Ishikawa (cell line): ENCODE results near the gene FCN1.

Experiments
- CEBPB ChIP-seq: IDR thresholded peaks from 2 replicates; pipeline ENCODE4 v1.6.1; 2012
- CREB1 ChIP-seq: IDR thresholded peaks from 2 replicates; pipeline ENCODE4 v1.6.1; 2012; ENCODE audit warnings: low read depth
- EGR1 ChIP-seq: IDR thresholded peaks from 2 replicates; pipeline ENCODE4 v1.6.1; 2012
- EP300 ChIP-seq: IDR thresholded peaks from 2 replicates; pipeline ENCODE4 v1.6.1; 2012; ENCODE audit warnings: borderline replicate concordance
- FOXM1 ChIP-seq: IDR thresholded peaks from 2 replicates; pipeline ENCODE4 v1.6.1; 2012; ENCODE audit warnings: low read depth, borderline replicate concordance
- MAX ChIP-seq: IDR thresholded peaks from 2 replicates; pipeline ENCODE4 v1.6.1; 2012
- NFIC ChIP-seq: IDR thresholded peaks from 2 replicates; pipeline ENCODE4 v1.6.1; 2012
- RAD21 ChIP-seq: IDR thresholded peaks from 2 replicates; pipeline ENCODE4 v1.6.1; 2012; ENCODE audit warnings: low read depth
- TAF1 ChIP-seq: IDR thresholded peaks from 2 replicates; pipeline ENCODE4 v1.6.1; 2012; ENCODE audit warnings: low read depth, mild to moderate bottlenecking
- TEAD4 ChIP-seq: IDR thresholded peaks from 2 replicates; pipeline ENCODE4 v1.6.1; 2012
- YY1 ChIP-seq: IDR thresholded peaks from 2 replicates; pipeline ENCODE4 v1.6.1; 2012; ENCODE audit warnings: low read depth
- ZBTB7A ChIP-seq: IDR thresholded peaks from 2 replicates; pipeline ENCODE4 v1.6.1; 2012; ENCODE audit warnings: low read depth
- TF ChIP-seq, protein P1 (sequence below): IDR thresholded peaks from 2 replicates; pipeline ENCODE4 v1.6.1; 2012; ENCODE audit warnings: low read depth, mild to moderate bottlenecking

DNA sequence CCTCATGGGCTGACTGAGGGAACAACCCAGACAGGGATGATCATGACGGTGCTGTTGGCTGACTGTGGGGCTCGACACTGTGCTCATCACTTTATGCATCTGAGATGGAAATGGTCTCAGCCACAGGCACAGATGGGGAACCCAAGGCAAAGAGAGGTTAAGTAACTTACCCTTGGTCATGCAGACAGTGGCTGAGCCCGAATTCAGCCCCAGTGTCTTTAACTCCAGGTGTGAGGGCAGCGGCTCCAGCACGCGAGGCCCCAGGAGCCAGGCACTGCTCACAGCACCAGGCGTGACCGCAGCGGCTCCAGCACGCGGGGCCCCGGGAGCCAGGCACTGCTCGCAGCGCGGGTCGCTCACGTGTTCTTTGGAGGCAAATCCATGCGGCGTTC is 45.3 kb upstream of the FCN1 start:
- TF ChIP-seq EGR1 (no peak), CREB1 (no peak), RAD21 (no peak), TEAD4 (no peak), EP300 (no peak), FOXM1 (no peak), MAX (no peak), YY1 (no peak), CEBPB (no peak), ZBTB7A (no peak), TAF1 (no peak), NFIC (no peak)
- TF ChIP-seq, protein P1, sequence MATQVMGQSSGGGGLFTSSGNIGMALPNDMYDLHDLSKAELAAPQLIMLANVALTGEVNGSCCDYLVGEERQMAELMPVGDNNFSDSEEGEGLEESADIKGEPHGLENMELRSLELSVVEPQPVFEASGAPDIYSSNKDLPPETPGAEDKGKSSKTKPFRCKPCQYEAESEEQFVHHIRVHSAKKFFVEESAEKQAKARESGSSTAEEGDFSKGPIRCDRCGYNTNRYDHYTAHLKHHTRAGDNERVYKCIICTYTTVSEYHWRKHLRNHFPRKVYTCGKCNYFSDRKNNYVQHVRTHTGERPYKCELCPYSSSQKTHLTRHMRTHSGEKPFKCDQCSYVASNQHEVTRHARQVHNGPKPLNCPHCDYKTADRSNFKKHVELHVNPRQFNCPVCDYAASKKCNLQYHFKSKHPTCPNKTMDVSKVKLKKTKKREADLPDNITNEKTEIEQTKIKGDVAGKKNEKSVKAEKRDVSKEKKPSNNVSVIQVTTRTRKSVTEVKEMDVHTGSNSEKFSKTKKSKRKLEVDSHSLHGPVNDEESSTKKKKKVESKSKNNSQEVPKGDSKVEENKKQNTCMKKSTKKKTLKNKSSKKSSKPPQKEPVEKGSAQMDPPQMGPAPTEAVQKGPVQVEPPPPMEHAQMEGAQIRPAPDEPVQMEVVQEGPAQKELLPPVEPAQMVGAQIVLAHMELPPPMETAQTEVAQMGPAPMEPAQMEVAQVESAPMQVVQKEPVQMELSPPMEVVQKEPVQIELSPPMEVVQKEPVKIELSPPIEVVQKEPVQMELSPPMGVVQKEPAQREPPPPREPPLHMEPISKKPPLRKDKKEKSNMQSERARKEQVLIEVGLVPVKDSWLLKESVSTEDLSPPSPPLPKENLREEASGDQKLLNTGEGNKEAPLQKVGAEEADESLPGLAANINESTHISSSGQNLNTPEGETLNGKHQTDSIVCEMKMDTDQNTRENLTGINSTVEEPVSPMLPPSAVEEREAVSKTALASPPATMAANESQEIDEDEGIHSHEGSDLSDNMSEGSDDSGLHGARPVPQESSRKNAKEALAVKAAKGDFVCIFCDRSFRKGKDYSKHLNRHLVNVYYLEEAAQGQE = no peak
